HepG2 (cell line): Measurements from ENCODE around the gene GALC.

Experiments used
- AGO1 ChIP-seq: fragments of 200-400 bp; formaldehyde crosslinking; IDR thresholded peaks from 2 replicates; pipeline ENCODE4 v1.6.1; 2017; ENCODE audit warnings: mild to moderate bottlenecking, low read depth, low read length, moderate library complexity; ENCODE audit not compliant: poor library complexity, severe bottlenecking
- ATF3 ChIP-seq: sonication (generic); formaldehyde crosslinking; IDR thresholded peaks from 2 replicates; pipeline ENCODE4 v1.4.0; 2020; ENCODE audit warnings: missing genetic modification reagents
- CEBPG ChIP-seq: IDR thresholded peaks from 2 replicates; pipeline ENCODE4 v1.6.1; 2016
- CREB3 ChIP-seq: sonication (generic); formaldehyde crosslinking; IDR thresholded peaks from 2 replicates; pipeline ENCODE4 v1.5.0; 2020; ENCODE audit warnings: missing genetic modification reagents
- HMG20B ChIP-seq: conservative IDR thresholded peaks from 2 replicates; pipeline ENCODE4 v1.6.1; 2016; ENCODE audit warnings: missing genetic modification reagents, missing compliant biosample characterization
- HNRNPK ChIP-seq: fragments of 200-400 bp; formaldehyde crosslinking; IDR thresholded peaks from 2 replicates; pipeline ENCODE4 v1.6.1; 2018; ENCODE audit warnings: low read length, low read depth, moderate library complexity, mild to moderate bottlenecking; ENCODE audit not compliant: poor library complexity, severe bottlenecking
- NR2C2 ChIP-seq: sonication (generic); formaldehyde crosslinking; IDR thresholded peaks from 2 replicates; pipeline ENCODE4 v1.4.0; 2020; ENCODE audit warnings: missing genetic modification reagents, mild to moderate bottlenecking, moderate library complexity, borderline replicate concordance
- ZNF501 ChIP-seq: sonication (generic); formaldehyde crosslinking; IDR thresholded peaks from 2 replicates; pipeline ENCODE4 v1.5.1; 2020; ENCODE audit warnings: mild to moderate bottlenecking, moderate library complexity, missing genetic modification reagents
- ZZZ3 ChIP-seq: sonication (generic); formaldehyde crosslinking; IDR thresholded peaks from 2 replicates; pipeline ENCODE4 v1.4.0; 2020; ENCODE audit warnings: missing genetic modification reagents, mild to moderate bottlenecking, borderline replicate concordance
- TF ChIP-seq, protein P1 (sequence below): sonication (generic); formaldehyde crosslinking; IDR thresholded peaks from 2 replicates; pipeline ENCODE4 v1.5.0; 2020; ENCODE audit warnings: mild to moderate bottlenecking, missing genetic modification reagents, moderate library complexity
- TF ChIP-seq, protein P2 (sequence below): sonication (generic); formaldehyde crosslinking; IDR thresholded peaks from 2 replicates; pipeline ENCODE4 v1.4.0; 2020; ENCODE audit warnings: missing genetic modification reagents

DNA sequence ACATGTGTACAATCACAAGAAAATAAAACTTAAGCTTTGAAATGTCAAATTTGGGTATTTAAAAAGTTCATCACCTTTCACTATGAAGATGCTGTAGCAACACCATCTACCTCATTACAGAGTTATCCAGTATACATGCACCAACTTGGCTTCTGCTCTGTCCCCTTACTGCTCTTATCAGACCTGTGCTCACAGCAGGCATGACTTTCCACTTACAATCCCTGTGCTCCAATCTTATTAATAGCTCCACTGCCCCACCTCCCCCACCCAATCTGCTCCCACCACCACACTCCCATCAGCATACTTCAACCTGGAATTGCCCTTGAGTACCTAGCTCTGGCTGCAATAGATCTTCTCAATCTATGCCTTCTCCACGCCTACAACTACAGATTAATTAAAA, 13.3 kb downstream of the GALC start:
- TF ChIP-seq CREB3 (CRISPR knock-in tag), result no peak
- TF ChIP-seq ZNF501, result no peak
- TF ChIP-seq HMG20B, result no peak
- no peak for TF ChIP-seq ATF3 (CRISPR knock-in tag)
- TF ChIP-seq NR2C2 (CRISPR knock-in tag), result no peak
- TF ChIP-seq AGO1, result no peak
- TF ChIP-seq HNRNPK, result no peak
- TF ChIP-seq CEBPG, result no peak
- TF ChIP-seq, protein P1, sequence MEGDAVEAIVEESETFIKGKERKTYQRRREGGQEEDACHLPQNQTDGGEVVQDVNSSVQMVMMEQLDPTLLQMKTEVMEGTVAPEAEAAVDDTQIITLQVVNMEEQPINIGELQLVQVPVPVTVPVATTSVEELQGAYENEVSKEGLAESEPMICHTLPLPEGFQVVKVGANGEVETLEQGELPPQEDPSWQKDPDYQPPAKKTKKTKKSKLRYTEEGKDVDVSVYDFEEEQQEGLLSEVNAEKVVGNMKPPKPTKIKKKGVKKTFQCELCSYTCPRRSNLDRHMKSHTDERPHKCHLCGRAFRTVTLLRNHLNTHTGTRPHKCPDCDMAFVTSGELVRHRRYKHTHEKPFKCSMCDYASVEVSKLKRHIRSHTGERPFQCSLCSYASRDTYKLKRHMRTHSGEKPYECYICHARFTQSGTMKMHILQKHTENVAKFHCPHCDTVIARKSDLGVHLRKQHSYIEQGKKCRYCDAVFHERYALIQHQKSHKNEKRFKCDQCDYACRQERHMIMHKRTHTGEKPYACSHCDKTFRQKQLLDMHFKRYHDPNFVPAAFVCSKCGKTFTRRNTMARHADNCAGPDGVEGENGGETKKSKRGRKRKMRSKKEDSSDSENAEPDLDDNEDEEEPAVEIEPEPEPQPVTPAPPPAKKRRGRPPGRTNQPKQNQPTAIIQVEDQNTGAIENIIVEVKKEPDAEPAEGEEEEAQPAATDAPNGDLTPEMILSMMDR, result no peak
- TF ChIP-seq, protein P2, sequence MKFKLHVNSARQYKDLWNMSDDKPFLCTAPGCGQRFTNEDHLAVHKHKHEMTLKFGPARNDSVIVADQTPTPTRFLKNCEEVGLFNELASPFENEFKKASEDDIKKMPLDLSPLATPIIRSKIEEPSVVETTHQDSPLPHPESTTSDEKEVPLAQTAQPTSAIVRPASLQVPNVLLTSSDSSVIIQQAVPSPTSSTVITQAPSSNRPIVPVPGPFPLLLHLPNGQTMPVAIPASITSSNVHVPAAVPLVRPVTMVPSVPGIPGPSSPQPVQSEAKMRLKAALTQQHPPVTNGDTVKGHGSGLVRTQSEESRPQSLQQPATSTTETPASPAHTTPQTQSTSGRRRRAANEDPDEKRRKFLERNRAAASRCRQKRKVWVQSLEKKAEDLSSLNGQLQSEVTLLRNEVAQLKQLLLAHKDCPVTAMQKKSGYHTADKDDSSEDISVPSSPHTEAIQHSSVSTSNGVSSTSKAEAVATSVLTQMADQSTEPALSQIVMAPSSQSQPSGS (CRISPR knock-in tag), result no peak
- no peak for TF ChIP-seq ZZZ3 (CRISPR knock-in tag)
